HG03097 (cell line): Measurements from ENCODE around the gene DPP6.
"Not testable (repeated sequence)": the region's sequence is repeated elsewhere in the genome, so short reads cannot be mapped to it uniquely, and the experiment has no call there.

Experiments
- ATAC-seq: cut with Tn5 transposase; IDR thresholded peaks from one replicate; pipeline ENCODE4 v1.9.1; 2021; ENCODE audit not compliant: unreplicated experiment, low FRiP score

Gene DPP6

DNA sequence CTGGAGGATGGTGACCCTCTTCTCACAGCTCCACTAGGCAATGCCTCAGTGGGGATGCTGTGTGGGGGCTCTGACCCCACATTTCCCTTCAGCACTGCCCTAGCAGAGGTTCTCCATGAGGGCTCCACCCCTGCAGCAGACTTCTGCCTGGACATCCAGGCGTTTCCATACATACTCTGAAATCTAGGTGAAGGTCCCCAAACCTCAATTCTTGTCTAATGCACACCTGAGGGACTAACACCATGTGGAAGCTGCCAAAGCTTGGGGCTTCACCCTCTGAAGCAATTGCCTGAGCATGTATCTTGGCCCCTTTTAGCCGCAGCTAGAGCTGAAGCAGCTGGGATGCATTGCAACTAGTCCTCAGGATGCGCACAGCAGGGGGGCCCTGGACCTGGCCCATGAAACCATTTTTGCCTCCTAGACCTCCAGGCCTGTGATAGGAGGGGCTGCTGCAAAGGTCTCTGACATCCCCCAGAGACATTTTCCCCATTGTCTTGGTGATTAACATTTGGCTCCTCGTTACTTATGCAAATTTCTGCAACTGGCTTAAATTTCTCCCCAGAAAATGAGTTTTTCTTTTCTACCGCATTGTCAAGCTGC lies 882.3 kb downstream of the DPP6 start:
- ATAC-seq = not testable (repeated sequence)

DNA sequence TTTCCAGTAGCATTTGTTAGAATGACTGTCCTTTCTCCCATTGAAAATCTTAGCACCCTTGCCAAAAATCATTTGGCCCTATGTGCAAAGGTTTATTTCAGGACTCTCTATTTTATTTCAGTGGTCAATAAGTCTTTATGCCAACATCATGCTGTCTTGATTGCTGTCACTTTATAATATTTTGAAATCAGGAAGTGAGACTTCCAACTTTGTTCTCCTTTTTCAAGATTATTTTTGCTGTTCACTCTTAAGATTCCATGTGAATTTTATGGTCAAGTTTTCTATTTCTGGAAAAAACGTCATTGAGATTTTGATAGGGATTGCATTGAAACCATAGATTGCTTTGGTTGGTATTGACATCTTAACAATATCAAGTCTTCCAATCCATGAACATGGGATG lies 885.6 kb downstream of the DPP6 start:
- no peak for ATAC-seq

DNA sequence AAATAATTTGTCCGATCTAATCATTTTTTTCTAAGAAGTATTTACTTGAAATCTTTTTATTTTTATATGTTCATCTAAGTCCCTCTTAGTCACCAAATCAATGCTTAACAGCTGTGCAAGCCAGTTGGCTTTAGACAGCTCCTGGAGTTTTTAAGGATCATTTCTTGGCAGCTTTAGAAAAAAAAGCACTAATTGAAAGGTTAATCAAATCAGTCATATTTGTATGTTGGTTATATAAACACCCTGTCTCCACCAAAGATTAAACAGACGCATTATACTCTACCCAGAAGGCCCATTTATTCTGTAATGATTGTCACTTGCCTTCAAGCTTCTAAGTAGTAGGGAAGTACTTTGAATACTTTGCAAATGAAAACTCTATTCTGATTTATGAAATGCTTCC lies 890.5 kb downstream of the DPP6 start:
- ATAC-seq = no peak
